ENCODE measurements around the gene GADD45B.

The GADD45B gene

GRCh38 chr19:2475702-2476450 lies at the start of gene GADD45B:
TSS of gene GADD45B (plus strand) at chr19:2476127. CDS start at chr19:2476359, 232 bp downstream.
- DNase-seq = peak; percentile 61

GRCh38 chr19:2426611-2427428 lies 49.1 kb upstream of the GADD45B start:
- DNase-seq = peak; percentile 20

- DNase-seq = peak; percentile 83
These were observed 48.3 kb upstream of the GADD45B start, which contains the start of gene TIMM13 for GRCh38 chr19:2427429-2428320. TSS of gene TIMM13 (minus strand) at chr19:2427586. CDS start at chr19:2427533, 53 bp downstream.

- no peak for DNase-seq
These were observed 47.6 kb upstream of the GADD45B start for GRCh38 chr19:2428321-2428690.

- DNase-seq = no peak
These were observed 46.9 kb upstream of the GADD45B start for GRCh38 chr19:2428756-2429711.

- no peak for DNase-seq
These were observed 45.9 kb upstream of the GADD45B start for GRCh38 chr19:2429917-2430535.

- DNase-seq = no peak
These were observed 44.4 kb upstream of the GADD45B start for GRCh38 chr19:2431318-2432055.

- DNase-seq = no peak
These were observed 43.6 kb upstream of the GADD45B start for GRCh38 chr19:2432131-2432848.

- DNase-seq = no peak
These were observed 42.1 kb upstream of the GADD45B start for GRCh38 chr19:2433854-2434253.

GRCh38 chr19:2434267-2434666 lies 41.7 kb upstream of the GADD45B start:
- DNase-seq = no peak

- DNase-seq = no peak
These were observed 41.1 kb upstream of the GADD45B start for GRCh38 chr19:2434721-2435265.

GRCh38 chr19:2436384-2436783 lies 39.5 kb upstream of the GADD45B start:
- DNase-seq = no peak

- DNase-seq = no peak
These were observed 39.0 kb upstream of the GADD45B start for GRCh38 chr19:2436926-2437325.

- DNase-seq = no peak
These were observed 37.7 kb upstream of the GADD45B start for GRCh38 chr19:2438178-2438577.

- no peak for DNase-seq
These were observed 35.4 kb upstream of the GADD45B start for GRCh38 chr19:2440515-2440914.

GRCh38 chr19:2441096-2441752 lies 34.7 kb upstream of the GADD45B start:
- no peak for DNase-seq

GRCh38 chr19:2443116-2443784 lies 32.7 kb upstream of the GADD45B start:
- DNase-seq = no peak

GRCh38 chr19:2443785-2444182 lies 32.1 kb upstream of the GADD45B start:
- DNase-seq = no peak
